Stimulated activated CD8-positive, alpha-beta memory T cell treated with anti-CD3 and anti-CD28 coated beads, Interleukin-4, amount 100 ng/mL, for 48 hours (primary cell): ENCODE results near the gene PLA2G12A.

Source experiments
- DNase-seq: peaks from one replicate; pipeline ENCODE4 v3.0.0-alpha.2; 2020

Gene PLA2G12A

GRCh38 chr4:109729718-109730618 lies at the start of gene PLA2G12A:
PLA2G12A (minus strand) TSS chr4:109730070; CDS start chr4:109729809, 261 bp downstream.
- DNase-seq: peak; percentile 77

- no peak for DNase-seq
Observed at GRCh38 chr4:109764789-109765402, 35.0 kb upstream of the PLA2G12A start.

DNA sequence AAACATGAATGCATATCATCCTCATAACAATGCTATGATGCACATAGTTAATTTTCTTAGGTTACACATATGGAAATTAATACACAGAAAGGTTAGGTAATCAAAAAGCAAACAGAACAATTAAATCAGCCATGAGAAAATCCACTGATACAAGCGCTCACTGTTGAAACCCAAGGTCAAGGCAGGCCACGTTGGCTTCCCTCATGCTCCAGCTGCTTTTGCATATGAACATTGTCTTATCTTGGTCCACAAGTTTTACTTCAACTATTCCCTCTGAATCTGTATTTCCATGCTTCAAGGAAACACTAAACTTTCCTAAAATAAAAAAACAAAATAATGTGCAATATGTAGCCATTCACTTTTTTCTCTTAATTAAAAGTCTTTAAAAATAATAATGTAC lies 34.5 kb upstream of the PLA2G12A start:
- no peak for DNase-seq

- DNase-seq: no peak
Observed at GRCh38 chr4:109760682-109761081, 30.8 kb upstream of the PLA2G12A start.

DNA sequence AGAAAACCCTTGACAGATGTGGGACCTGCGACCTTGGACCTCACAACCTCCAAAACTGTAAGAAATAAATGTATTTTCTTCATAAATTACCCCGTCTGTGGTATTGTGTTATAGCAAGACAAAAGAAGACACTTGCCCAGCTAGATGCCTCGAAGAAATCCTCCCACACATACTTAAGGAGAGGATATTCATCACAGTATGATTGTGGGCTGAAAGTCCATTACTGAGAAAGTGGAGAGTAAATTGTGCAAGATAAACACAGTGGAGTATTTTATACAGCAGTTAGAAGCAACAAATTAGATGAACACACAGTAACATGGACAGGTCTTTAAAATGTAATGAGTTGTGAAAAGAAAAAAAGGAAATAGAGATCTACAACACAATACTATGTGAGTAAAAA lies 25.8 kb upstream of the PLA2G12A start:
- no peak for DNase-seq

DNA sequence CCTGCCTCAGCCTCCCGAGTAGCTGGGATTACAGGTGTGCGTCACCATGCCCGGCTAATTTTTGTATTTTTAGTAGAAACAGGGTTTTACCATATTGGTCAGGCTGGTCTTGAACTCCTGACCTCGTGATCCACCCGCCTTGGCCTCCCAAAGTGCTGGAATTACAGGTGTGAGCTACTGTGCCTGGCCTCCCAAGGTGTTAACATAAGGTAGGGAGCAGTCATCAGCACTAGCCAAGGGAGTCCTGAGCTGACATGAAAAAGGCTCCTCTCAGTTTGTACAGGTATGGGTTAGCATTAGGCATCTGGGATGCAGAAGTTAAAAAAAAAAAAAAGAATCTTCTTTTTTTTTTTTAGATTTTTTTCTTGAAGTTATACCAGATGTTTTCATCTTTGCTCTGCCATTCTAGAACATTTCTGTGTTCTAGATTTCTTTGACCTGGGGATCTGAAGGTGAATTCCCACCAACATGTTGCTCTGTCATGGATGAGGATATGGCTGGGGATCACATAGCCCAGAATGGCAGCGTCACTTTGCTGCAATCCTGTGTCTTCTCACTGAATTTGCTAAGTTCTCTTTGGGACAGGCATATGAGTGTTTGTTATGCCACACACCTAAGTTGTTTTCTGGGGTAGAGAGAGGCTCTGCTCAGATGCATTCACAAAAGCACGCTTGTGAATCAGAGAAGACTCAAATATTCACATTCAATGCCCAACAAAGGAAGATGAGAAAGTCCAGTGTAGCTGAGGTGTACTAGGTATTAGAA lies 24.4 kb upstream of the PLA2G12A start:
- no peak for DNase-seq

- DNase-seq: no peak
Observed at GRCh38 chr4:109752525-109752924, 22.7 kb upstream of the PLA2G12A start.

GRCh38 chr4:109751852-109752251 lies 22.0 kb upstream of the PLA2G12A start:
- no peak for DNase-seq

DNA sequence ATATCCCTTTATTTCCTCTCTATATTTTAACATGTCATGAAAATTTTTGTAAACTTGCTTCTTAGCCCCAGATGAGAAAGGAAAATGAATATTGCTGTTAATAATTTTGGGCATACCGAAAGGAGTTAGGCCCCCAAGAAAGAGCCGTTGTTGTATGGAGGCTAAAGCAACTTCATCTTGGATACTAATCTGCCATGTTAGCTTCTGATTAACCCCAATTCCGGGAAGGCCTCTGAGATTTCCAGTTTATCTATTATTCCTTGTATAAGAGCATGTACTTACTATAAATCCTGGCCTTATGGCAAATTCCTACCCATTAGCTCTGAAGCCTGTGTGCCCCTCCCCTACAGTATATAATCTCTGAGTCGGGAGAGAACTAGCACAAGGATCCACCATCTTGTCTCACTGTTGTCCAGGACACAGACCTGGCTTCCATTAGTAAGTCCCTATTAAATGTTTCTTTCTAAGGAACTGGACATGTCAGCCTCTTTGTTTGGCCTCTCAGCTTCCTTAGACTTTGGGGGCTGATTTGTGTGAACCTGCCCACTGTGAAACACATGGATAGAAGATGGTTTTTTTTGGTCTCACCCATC lies 20.9 kb upstream of the PLA2G12A start:
- no peak for DNase-seq

DNA sequence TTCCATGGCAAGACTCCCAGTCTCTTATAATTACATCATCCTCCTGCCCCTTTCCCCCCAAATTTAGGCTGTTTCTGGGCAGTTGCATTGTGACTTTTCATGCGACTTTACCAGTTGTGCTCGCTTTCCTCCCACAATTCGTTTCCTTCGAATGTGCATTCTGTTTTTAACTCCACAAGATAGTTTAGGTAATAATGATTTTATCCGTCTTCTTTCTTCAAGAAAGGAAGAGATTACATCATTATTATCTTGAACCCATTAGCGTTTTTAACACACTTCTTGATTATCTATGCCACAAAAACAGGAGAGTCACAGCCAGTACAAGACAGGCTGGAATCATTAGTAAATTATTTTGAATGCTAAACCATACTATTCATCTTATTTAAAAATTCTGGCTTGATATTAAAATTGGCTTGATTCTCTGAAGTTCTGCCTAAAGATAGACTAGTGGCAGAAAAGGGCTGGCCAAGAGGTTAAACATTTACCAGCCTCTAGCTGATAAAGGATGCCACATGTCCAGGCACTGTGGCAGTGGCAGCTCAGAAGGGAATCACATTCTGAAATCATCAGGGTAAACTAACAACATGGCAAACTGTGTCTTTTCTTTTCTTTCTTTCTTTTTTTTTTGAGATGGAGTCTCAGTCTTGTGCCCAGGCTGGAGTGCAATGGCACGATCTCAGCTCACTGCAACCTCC lies 19.7 kb upstream of the PLA2G12A start:
- no peak for DNase-seq

DNA sequence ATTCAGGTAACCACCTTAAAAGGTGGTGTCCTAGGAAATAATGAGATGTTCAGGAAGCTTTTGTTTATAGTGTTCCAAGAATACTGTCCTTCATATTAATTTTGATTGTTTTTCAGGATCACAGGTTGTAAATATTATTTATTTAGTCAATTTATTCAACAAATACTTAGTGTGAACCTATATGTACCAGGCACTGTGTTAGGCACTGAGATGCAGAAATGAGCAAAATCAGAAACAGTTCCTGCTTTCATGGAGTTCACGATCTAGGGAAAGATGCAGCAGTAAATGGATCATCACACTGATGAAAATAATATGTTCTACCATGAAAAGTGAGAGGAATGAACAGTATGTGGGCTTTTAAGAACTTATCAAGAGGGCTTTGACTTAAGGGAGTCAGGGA lies 18.2 kb upstream of the PLA2G12A start:
- DNase-seq: no peak

DNA sequence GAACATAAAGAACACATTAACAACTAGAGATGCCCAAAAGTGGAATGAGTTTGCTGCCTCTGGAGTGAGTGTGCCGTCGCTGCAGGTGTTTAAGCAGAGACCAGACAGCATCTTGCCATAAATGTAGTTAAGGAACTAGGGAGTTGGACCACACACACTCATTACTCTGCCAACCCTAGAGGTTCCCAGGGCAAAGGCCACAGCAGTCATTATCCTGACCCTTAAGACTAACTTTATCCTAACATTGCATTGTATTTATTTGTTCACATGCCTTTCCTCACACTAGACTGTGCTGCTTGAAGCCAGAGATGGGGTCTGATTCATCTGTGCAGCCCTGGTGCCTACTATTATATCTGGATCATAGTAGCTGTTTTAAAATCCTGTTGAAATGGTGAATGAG lies 16.9 kb upstream of the PLA2G12A start:
- no peak for DNase-seq

- no peak for DNase-seq
Observed at GRCh38 chr4:109745830-109746229, 16.0 kb upstream of the PLA2G12A start.

DNA sequence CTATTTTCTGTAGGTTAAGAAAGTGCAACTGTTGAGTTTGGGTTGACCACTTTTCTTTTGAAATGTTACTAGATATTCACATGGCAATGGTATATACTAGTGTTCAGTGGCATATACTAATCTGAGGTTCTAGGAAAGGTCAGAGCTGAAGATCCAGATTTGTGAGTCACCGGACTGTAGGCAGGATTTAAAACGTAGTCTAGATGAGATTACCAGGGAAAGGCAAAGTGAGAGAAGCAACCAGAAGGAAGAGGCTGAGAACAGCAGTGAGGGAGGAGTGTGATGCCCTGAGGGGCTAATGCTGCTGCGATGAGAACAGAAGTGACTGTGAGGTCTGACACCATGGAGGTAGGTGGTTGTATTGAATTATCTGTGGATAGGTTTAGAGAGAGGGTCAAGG lies 9.7 kb upstream of the PLA2G12A start:
- DNase-seq: no peak

DNA sequence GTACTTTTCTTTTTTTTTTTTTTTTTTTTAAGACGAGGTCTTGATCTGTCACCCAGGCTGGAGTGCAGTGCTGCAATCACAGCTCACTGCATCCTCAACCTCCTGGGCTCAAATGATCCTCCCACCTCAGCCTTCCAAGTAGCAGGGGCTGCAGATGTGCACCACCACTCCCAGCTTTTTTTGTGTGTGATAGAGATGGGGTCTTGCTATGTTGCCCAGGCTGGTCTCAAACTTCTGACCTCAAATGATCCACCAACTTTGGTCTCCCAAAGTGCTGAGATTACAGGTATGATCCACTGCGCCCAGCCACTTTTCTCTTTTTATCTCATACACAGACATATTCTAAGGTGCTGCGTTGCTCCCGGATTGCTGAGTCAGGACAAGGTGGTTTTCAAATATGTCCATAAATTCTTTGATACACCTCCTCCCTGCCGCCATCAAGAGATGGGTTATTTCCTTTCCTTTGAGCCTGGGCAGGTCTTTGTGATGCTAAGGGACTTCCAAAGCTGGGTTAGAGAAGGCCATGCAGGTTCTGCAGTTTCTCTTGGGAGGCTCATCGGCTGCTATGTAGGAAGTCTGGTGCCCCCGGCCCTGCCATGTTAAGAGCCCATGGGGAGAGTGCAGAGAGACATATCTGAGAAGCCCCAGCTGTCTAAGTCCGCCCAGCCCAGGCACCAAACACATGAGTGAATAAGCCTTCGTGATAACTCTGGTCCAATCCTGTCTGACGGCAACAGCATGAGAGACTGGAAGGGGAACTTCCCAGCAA lies 8.4 kb upstream of the PLA2G12A start:
- DNase-seq: no peak

- no peak for DNase-seq
Observed at GRCh38 chr4:109735566-109736365, 5.9 kb upstream of the PLA2G12A start.

DNA sequence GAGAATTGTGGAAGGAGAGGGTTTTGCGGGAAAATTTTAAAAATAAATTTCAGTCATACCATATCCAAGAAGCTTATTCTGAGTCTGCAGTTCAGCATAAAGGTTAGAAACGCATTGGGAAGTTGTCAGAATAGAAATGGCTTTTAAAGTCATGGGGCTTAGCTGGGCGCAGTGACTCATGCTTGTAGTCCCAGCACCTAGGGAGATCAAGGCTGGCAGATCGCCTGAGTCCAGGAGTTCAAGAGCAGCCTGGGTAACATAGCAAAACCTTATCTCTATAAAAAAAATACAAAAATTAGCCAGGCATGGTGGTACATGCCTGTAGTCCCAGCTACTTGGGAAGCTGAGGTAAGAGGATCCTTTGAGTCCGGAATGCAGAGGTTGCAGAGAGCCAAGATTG lies 3.9 kb upstream of the PLA2G12A start:
- no peak for DNase-seq

DNA sequence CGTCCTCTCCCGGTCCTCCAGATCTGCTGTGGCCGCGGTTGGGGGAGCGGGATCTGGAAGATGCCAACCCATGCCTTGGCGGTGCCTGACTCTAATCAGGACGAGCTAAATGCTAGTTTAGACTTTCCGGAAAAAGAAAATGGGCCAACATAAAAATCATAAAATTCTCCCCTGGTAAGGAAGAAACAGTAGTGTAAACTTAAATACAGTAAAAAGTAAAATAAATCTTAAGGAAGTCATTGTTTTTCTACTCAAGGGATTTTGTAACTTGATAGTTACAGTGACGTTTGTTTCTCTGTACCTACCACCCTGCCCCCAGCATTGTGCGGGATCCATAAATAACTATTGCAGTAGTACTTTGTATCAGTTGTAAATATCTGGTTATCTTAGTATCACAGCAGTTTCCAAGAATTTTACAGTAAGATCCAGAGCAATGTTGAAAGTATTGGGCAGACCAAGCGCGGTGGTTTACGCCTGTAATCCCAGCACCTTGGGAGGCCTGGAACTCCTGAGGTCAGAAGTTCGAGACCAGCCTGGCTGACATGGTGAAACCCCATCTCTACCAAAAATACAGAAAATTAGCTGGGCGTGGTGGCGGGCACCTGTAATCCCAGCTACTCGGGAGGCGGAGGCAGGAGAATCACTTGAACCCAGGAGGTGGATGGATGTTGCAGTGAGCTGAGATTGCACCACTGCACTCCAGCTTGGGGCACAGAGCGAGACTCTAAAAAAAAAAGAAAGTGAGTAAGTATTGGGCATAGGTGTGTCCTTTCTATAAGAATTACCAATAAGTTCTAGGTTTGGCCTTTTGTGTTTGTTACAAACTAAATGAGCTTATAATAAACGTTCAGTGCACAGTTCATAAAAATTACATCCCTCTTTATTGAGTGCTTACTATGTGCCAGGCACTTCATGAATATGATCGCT lies 1.0 kb upstream of the PLA2G12A start:
- no peak for DNase-seq

DNA sequence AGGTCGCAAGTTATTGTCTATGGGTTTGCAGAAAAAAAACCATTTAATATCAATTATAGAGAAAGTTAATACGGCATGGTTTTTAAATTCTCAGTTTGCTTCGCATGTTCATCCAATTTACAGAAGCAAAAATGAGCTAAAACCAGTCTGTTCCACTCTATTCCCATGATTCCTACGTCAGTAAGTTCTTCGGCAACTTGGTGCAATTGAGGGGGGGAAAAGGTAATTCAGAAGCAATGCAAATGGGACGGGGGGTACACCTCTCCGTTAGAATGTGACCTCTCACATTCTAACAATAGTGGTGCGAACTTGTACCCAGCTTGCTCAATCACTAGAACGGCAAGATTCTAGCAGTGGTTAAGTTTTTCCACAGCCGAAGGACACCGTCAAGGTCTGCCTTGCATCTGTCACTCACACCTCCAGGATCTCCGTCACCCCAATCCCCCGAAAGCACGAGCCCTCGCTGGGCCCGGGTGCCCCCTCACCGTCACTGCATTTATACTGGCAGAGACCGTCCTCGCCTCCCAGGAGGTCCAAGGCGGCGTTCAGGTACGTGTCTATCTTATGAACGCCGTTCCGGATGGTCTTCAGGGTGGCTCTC lies 653 bp downstream of the PLA2G12A start:
- no peak for DNase-seq
